COLO829 (cell line): Measurements from ENCODE around the gene RNF182.
"Not testable (repeated sequence)": the region's sequence is repeated elsewhere in the genome, so short reads cannot be mapped to it uniquely, and the experiment has no call there.

Experiments
- DNase-seq: peaks from one replicate; pipeline ENCODE4 v3.0.0; 2012; ENCODE audit warnings: low spot score

RNF182 gene

DNA sequence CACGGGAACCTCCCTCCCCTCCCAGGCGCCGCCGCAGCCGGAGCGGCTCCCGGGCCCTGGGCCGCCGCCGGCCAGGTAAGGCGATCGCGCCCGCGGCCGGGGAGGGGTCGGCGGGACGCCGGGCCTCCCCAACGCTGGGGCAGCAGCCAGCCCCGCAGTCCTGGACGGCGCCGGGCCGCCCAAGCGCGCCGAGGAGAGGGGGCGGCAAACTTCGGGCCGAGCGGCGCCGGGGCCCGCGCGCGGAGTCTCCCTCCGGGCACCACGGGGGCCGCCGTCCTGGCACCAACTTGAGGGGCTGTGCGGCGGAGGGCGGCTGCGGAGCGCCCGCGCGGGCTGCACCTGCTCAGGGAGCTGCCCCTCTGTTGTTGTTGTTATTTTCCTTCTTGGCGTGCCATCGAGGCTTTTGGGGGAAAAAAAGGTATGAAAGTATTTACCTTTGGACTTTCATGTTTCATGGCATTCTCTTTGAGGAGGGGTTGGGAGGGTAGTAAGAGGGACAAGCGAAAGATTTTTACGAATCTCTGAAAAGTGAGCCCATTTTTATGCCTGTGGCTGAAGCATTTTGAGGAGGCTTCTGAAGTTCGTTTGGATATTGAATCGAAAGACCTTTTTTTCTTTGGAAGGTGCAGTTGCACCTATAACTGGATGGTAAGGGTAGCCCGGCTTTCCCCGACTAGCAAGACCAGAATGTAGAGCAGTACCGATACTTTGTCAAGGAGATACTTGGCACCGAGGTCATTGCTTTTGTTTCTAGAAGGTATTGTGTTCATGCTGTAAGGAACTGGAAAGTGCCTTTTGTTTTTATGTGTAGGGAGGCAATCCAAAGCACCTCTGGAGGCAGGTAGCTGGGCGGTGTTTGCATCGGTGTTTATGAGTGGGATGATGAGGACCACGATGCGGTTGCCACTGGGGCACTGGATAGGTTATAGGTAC lies at the start of gene RNF182:
Gene RNF182, plus strand, starts transcription at position 4 of the 933 bp plus-strand sequence. CDS start 52,168 bp downstream, outside the sequence.
- no peak for DNase-seq

- no peak for DNase-seq
These were observed 47.7 kb upstream of the RNF182 start for GRCh38 chr6:13877051-13877450.

GRCh38 chr6:13880061-13880663 lies 44.6 kb upstream of the RNF182 start:
- not testable (repeated sequence) for DNase-seq

DNA sequence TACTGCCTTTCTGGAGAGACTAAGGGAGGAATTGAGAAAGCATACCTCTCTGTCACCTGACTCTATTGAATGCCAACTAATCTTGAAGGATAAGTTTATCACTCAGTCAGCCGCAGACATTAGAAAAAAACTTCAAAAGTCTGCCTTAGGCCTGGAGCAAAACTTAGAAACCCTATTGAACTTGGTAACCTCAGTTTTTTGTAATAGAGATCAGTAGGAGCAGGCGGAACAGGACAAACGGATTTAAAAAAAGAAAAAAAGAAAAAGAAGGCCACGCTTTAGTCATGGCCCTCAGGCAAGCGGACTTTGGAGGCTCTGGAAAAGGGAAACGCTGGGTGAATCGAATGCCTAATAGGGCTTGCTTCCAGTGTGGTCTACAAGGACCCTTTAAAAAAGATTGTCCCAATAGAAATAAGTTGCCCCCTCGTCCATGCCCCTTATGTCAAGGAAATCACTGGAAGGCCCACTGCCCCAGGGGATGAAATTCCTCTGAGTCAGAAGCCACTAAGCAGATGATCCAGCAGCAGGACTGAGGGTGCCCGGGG lies 43.1 kb upstream of the RNF182 start:
- DNase-seq = no peak

DNA sequence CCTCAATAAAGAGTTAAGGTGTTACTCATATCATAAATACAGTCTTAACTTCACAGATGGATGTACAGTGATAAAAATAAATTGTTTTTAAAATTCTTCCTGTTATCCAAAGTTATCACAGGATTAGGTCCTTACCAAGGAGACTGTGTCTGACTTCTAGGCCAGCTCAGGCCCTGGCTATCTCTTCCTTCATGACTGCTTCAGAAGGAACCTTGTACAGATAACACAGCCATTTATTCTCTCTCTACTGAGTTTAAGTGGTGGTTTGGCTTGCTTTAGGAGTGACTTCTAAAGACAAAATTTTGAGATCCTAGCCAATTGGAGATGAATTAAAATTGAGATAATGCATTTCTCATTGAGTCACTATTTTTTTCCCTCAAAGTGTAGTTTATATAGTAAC lies 40.8 kb upstream of the RNF182 start:
- no peak for DNase-seq

DNA sequence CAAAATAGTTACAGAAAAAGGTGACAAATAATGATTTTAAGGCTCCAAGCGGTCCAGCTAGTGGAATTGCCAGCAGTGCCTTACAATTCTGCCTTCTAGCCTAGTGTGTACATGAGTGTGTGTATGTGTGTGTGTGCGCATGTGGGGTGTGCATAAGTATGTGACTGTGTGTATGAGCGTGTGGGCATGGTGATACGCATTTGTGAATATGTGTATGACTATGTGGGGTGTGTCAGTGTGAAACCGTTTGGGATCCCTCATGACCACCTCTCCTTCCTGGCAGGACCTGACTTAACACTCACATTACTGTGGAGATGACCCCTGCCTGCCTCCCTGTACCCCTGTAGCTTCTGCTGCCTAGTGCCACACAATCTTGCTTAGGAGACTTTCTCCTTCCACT lies 40.4 kb upstream of the RNF182 start:
- DNase-seq = no peak

DNA sequence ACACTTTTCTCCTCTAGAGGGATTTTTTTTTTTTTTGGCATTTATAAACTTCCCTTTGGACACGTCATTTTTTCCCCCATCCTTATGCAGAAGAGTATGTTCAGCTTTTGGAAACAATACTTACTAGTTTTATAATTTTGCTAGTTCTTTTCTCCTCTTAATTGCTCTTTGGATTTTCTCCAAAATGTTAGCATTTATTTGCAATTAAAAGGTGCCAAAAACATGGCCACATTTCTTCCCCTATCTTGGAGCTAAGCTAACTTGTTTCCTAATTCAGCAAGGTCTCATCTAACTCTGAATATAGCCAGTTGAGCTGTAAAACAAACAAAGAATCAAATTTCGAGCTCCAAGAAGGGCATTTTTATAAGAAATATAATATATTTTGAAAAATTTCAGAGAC lies 39.2 kb upstream of the RNF182 start:
- DNase-seq = no peak

DNA sequence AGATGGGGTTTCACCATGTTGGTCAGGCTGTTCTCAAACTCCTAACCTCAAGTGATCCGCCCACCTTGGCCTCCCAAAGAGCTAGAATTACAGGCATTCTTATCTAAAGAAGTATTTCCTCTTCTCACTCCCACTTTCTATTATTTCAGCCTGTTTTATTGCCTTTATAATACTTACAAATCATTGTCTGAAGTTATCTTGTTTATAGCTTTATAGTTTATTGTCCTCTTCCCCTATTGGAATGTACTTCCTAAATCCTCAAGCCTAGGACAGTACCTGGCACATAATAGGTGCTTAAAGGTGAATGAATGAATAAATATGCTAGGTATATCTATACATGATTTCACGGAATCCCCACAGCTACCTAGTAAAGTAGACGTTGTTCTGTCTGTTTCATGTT lies 37.8 kb upstream of the RNF182 start:
- DNase-seq = no peak

- DNase-seq = no peak
These were observed 32.6 kb upstream of the RNF182 start for GRCh38 chr6:13892017-13892645.

- DNase-seq = no peak
These were observed 21.8 kb upstream of the RNF182 start for GRCh38 chr6:13902922-13903321.

DNA sequence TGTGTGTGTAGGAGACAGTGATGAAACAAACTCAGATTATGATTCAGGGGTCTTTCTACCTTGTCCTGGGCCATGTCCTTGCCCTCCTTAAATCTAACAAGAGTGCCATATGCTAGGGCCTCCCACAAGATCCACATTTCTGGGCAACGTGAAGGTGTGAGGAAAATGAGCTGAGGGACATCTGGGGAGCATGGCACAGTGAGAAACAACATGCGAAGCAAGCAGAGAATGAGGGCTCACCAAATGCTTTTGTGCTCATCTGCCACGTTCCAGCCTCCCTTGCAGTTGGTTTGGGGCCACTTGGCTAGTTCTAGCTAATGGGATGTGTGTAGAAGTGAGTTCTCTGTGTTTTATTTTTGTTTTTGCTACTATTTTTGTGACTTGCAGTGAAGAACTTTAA lies 21.4 kb upstream of the RNF182 start:
- no peak for DNase-seq

- DNase-seq = no peak
These were observed 17.8 kb upstream of the RNF182 start for GRCh38 chr6:13907001-13907350.

GRCh38 chr6:13907614-13908215 lies 17.0 kb upstream of the RNF182 start:
- DNase-seq = no peak

- DNase-seq = peak; percentile 95
These were observed 15.8 kb upstream of the RNF182 start for GRCh38 chr6:13908955-13909381.

DNA sequence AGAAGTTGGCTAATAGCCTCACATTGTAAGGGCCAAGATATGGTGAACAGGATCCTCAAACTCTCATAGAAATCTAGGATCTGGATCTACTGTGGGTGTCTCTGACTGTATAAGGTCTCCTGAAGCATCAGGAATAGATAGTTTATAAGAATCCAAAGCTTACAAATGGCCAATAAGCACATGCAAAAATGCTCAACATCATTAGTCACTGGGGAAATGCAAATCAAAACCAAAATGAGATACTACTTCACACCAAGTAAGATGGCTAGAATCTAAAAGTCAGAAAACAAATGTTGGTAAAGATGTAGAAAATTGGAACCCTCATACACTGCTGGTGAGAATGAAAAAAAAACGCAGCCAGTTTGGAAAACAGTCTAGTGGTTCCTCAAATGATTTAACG lies 14.3 kb upstream of the RNF182 start:
- no peak for DNase-seq

GRCh38 chr6:13911337-13911736 lies 13.4 kb upstream of the RNF182 start:
- no peak for DNase-seq

- no peak for DNase-seq
These were observed 11.3 kb upstream of the RNF182 start for GRCh38 chr6:13913226-13914001.

DNA sequence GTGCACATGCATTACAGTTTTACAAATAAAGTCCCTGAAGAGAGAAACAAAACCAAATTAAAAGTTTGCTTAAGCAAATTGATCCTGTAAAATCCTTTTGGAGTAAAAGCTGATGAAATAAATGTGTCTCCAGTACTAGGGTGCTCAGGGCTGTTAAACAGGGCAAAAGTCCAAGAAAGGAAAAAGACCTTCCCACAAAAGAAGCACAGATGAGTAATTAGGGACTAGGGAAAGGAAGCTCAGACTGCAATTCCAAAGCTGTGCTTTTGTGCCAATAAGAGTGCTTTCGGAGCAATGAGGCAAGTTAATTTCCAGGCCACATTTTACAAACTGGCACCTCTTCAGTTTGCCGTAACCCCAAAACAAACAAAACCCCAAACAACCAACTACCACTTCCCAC lies 10.4 kb upstream of the RNF182 start:
- DNase-seq = no peak

DNA sequence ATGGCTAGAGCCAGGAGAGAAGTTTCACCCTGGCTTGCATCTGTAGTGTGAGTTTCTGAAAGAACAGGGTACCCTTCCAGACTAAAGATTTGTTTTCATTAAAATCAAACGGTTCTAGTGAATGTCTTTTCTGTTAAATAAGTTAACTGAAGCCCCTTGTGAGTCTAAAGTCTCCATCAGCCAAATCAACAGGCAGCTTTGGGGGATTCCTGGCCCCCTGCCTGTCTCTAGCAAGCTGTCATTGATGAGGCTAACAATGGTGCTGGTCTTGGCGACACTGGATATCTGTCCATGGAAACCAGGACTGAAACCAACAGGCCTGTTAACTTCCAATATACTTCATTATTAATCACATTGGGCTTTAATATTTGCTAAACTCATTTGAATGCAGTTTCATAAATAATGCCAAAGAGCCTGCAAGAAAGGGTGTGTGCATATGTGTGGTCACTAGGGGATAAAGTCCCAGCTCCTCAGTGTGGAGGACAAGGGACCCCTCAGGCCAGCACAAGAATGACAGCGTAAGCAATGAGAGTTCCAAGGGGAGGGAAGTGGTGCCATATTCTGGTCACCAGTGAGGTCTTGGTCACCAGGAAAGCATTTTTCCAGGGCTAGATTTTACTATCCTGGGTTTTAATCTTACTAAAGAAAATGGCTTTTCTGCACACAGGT lies 9.1 kb upstream of the RNF182 start:
- no peak for DNase-seq

- DNase-seq = no peak
These were observed 8.4 kb upstream of the RNF182 start for GRCh38 chr6:13916230-13916944.
